ENCODE measurements around the gene LIPM.

The LIPM gene

GRCh38 chr10:88800152-88801125, 2.1 kb upstream of the LIPM start:
- in situ Hi-C loops (cut with HindIII; ENCODE audit: low sequenced_read_pairs): loop anchor here (25.0 kb wide), 1 partner anchor 238 kb away; no protein-coding TSS in a partner anchor

GRCh38 chr10:88803641-88804040, 1.1 kb downstream of the LIPM start:
- in situ Hi-C loops (cut with HindIII; ENCODE audit: low sequenced_read_pairs): loop anchor here (25.0 kb wide), 1 partner anchor 241 kb away; no protein-coding TSS in a partner anchor

DNA sequence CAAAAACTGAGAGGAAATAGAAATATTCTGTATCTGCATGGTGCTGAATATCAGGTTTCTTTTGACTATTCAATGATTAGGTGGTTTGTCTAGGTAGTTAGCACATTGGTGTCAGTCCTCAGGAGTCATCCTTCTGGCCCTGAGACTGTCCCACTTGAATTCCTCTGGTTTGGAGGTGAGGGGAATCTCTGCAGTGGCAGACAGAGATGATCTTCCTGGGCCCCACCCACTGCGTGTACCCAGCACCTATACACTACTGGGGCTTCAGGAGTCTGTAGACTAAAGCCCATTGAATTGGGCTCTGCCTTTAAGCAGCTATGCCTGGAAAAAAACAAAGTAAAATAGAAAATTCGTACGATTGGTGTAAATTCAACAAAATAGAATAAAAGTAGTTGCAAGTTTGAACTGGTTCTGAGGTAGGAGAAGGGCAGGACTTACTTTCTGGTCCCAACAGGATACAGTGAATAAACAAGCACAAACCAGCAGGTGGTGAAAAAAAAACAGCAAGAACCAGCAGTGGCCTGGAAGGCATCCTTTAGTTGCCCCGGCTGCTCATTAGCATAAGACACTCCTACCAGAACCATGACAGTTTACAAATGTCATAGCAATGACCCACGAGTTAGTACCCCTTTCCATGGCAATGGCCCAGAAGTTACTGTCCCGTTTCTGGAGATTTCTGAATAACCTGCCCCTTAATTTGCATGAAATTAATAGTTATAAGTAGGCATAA, 1.7 kb downstream of the LIPM start:
- in situ Hi-C loops (cut with HindIII; ENCODE audit: low sequenced_read_pairs): loop anchor here (25.0 kb wide), 1 partner anchor 242 kb away; no protein-coding TSS in a partner anchor

GRCh38 chr10:88805361-88805760, 2.8 kb downstream of the LIPM start:
- in situ Hi-C loops (cut with HindIII; ENCODE audit: low sequenced_read_pairs): loop anchor here (25.0 kb wide), 1 partner anchor 243 kb away; no protein-coding TSS in a partner anchor

DNA sequence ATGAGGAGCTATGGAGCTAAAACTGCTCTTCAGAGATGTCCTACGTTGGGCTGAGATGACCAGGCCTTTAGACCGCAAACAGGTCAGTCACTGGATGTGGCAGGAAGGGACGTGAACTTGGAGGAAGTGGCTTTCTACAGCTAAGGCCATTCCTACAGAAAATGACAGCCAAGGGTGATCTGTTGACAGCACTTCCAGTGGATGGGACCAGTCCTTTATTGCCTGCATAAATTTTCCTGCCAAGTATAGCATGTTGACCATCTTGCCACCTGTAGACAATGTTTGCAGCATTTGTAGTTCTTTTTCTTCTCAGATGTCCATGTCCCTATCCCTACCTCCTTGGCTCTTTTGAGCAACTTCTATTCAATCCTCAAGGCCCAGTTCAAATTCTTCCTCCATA, 3.4 kb downstream of the LIPM start:
- in situ Hi-C loops (cut with HindIII; ENCODE audit: low sequenced_read_pairs): loop anchor here (25.0 kb wide), 1 partner anchor 244 kb away; no protein-coding TSS in a partner anchor

GRCh38 chr10:88809621-88810020, 7.1 kb downstream of the LIPM start:
- in situ Hi-C loops (cut with HindIII; ENCODE audit: low sequenced_read_pairs): loop anchor here (25.0 kb wide), 1 partner anchor 247 kb away; no protein-coding TSS in a partner anchor

DNA sequence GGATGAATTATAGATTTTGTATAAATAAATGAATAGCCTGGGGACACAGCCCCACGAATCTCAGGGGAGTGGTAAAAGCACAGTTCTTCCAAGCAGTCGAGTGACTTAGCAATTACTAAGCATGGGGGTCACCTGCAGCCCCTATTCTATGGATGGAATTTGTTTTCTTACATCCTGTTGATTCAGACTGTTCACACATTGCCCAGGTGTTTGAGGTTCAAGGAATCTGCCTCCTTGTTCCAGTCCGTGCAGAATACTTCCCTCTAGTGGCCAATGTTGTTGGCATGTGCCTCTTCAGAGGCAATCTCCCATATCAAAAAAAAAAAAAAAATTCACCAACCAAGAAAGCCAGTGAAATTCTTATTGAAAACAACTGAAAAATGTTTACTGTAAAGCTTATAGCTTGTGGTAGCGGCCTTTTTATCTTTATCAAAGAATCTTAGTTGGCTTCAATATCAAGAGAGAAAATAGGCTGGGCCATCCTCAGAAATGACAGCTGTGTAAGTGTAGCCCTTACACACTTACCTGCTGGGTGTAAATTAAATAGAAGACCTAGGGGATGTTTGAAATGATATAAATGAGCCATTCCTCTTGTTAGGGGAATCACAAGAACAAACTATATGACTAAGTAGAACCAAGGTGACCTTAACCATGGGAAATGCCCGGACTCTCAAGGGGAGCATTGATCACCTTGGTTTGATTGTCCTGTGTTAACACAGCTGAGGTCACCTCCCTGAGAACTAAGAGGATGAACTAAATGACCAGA, 7.8 kb downstream of the LIPM start:
- in situ Hi-C loops (cut with HindIII; ENCODE audit: low sequenced_read_pairs): loop anchor here (25.0 kb wide), 1 partner anchor 248 kb away; no protein-coding TSS in a partner anchor

GRCh38 chr10:88813200-88813599, 10.7 kb downstream of the LIPM start:
- in situ Hi-C loops (cut with HindIII; ENCODE audit: low sequenced_read_pairs): loop anchor here (25.0 kb wide), 1 partner anchor 251 kb away; no protein-coding TSS in a partner anchor

DNA sequence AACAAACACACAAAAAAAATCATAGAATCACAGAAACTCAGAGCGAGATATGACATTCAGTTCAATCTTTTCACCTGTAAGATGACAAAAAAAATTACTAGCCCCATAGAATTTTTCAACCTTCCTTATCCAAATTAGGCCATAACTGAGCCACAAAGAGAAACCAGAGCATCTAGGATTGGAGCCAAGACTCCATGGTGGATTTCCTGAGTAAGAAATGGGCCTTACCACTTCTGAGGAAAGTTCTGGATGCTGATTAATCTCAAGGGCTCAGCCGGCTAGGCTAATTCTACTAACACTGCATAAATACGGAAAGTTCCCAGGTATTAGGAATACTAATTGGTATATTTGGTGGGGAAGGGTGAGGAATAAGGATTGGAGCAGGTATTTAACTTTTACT, 16.8 kb downstream of the LIPM start:
- in situ Hi-C loops (cut with HindIII; ENCODE audit: low sequenced_read_pairs): loop anchor here (25.0 kb wide), 1 partner anchor 257 kb away; no protein-coding TSS in a partner anchor

GRCh38 chr10:88820748-88821401, 18.3 kb downstream of the LIPM start:
- in situ Hi-C loops (cut with HindIII; ENCODE audit: low sequenced_read_pairs): loop anchor here (25.0 kb wide), 1 partner anchor 259 kb away; no protein-coding TSS in a partner anchor

DNA sequence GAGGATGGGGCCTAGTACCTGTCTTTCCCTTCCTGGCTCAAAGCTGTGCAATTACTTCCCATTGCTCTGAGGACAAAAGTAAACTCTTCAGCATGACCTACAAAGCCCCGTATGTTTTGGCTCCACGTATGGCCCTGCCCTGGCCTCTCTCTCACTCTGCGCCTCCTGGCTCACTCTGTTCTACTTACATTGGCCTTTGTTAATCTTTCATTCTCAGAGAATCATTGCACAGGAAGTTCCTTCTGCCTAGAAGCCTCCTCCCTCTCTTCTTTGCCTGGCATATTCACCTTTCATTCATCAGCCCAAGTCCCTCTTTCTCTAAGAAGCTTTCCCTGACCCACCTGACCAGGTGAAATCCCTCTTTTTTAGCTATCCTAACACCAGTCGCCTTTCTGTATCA, 23.9 kb downstream of the LIPM start:
- in situ Hi-C loops (cut with HindIII; ENCODE audit: low sequenced_read_pairs): no loop called here

GRCh38 chr10:88827671-88828070, 25.1 kb downstream of the LIPM start:
- in situ Hi-C loops (cut with HindIII; ENCODE audit: low sequenced_read_pairs): no loop called here

GRCh38 chr10:88828310-88828709, 25.8 kb downstream of the LIPM start:
- in situ Hi-C loops (cut with HindIII; ENCODE audit: low sequenced_read_pairs): no loop called here

GRCh38 chr10:88830643-88831268, 28.2 kb downstream of the LIPM start:
- in situ Hi-C loops (cut with HindIII; ENCODE audit: low sequenced_read_pairs): no loop called here

- in situ Hi-C loops (cut with HindIII; ENCODE audit: low sequenced_read_pairs): no loop called here
Measured at GRCh38 chr10:88831709-88832108, 29.2 kb downstream of the LIPM start.

DNA sequence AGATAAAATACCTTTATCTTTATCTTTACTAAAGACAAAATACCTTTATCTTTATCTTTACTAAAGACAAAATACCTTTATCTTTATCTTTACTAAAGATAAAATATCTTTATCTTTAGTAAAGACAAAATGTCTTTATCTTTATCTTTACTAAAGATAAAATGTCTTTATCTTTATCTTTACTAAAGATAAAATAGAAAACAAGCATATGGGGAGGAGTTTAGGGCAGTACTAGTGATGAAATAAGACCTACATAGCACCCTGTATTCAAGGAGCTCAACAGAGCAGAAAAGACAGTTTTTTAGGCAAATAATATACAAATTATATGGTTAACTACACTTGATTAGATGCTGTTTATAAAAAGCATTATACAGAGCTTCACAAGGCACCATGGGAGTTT, 29.8 kb downstream of the LIPM start:
- in situ Hi-C loops (cut with HindIII; ENCODE audit: low sequenced_read_pairs): no loop called here

GRCh38 chr10:88833156-88833555, 30.6 kb downstream of the LIPM start:
- in situ Hi-C loops (cut with HindIII; ENCODE audit: low sequenced_read_pairs): no loop called here

GRCh38 chr10:88833723-88834122, 31.2 kb downstream of the LIPM start:
- in situ Hi-C loops (cut with HindIII; ENCODE audit: low sequenced_read_pairs): no loop called here

- in situ Hi-C loops (cut with HindIII; ENCODE audit: low sequenced_read_pairs): no loop called here
Measured at GRCh38 chr10:88835096-88835909, 32.8 kb downstream of the LIPM start.
